Measurements from ENCODE around the gene MARCHF3. TPM values are rescaled to one million over a fixed set of nuclear protein-coding genes. Genes with fewer than 3 reads are reported as not detected.
"Not testable (repeated sequence)": the region's sequence is repeated elsewhere in the genome, so short reads cannot be mapped to it uniquely, and the experiment has no call there.

MARCHF3 gene
- total RNA-seq, 2 experiments from 2014 or later: 5.4 to 7.0 TPM

GRCh38 chr5:127006744-127007143 is 23.6 kb downstream of the MARCHF3 start:
- no peaks in the 10 kb centered on the region for H3K79me2 ChIP-seq (ENCODE audit: insufficient read depth, low read depth, low read length)
- no peak overlapping the region for H3K4me3 ChIP-seq (ENCODE audit: low read depth, low read length, poor library complexity, severe bottlenecking)
- BruUV-seq (replicated peaks): no TSS peak
- H3K9me2 ChIP-seq (ENCODE audit: insufficient read depth, low read length): no peaks in the 10 kb centered on the region
- H3K9me3 ChIP-seq (ENCODE audit: low read length): no peaks in the 10 kb centered on the region
- ChIA-PET POLR2A (interaction anchor here (0.7 kb wide), 6 partner anchors 16 to 647 kb away, joined by 3 to 6 read pairs (median 5); no protein-coding TSS in a partner anchor), CTCF (ENCODE audit: unreplicated experiment) (no interaction called here)
- H3K27ac ChIP-seq (ENCODE audit: low read depth, low read length, poor library complexity, severe bottlenecking): no peak overlapping the region
- no peaks in the 10 kb centered on the region for H4K20me1 ChIP-seq (ENCODE audit: insufficient read depth, low read length)
- no peak overlapping the region for H3K4me2 ChIP-seq (ENCODE audit: low read length)
- intact Hi-C loops (cut with micrococcal nuclease; ENCODE audit: unreplicated experiment): no loop called here
- no peaks in the 10 kb centered on the region for H3K36me3 ChIP-seq (ENCODE audit: insufficient read depth, low read length)
- no peak for TF ChIP-seq EZH2phosphoT487 (IDR thresholded peaks at IDR 0.05; ENCODE audit: borderline replicate concordance, low read depth, low read length)
- no peak for TF ChIP-seq CTCF (conservative IDR thresholded peaks at IDR 0.05; ENCODE audit: low read length)
- DNase-seq (ENCODE audit: low spot score): no peak
- H2AFZ ChIP-seq (ENCODE audit: low read length): no peak overlapping the region
- peaks cover 13% of the 10 kb centered on the region for H3K4me1 ChIP-seq (ENCODE audit: insufficient read depth, low read length, poor library complexity, severe bottlenecking)

- CTCF ChIA-PET (ENCODE audit: unreplicated experiment); H2AFZ ChIP-seq (ENCODE audit: low read length); H3K27ac ChIP-seq (ENCODE audit: low read depth, low read length, poor library complexity, severe bottlenecking); H3K79me2 ChIP-seq (ENCODE audit: insufficient read depth, low read depth, low read length); BruUV-seq (replicated peaks); H3K4me2 ChIP-seq (ENCODE audit: low read length); H3K9me2 ChIP-seq (ENCODE audit: insufficient read depth, low read length); H3K4me3 ChIP-seq (ENCODE audit: low read depth, low read length, poor library complexity, severe bottlenecking); intact Hi-C loops (cut with micrococcal nuclease; ENCODE audit: unreplicated experiment); H3K36me3 ChIP-seq (ENCODE audit: insufficient read depth, low read length); DNase-seq (ENCODE audit: low spot score); H4K20me1 ChIP-seq (ENCODE audit: insufficient read depth, low read length); H3K9me3 ChIP-seq (ENCODE audit: low read length): not testable (repeated sequence)
- POLR2A ChIA-PET: interaction anchor here (0.7 to 1.5 kb wide), 3 partner anchors 12 to 43 kb away, joined by 3 to 4 read pairs (median 3); no protein-coding TSS in a partner anchor
- H3K4me1 ChIP-seq (ENCODE audit: insufficient read depth, low read length, poor library complexity, severe bottlenecking): peaks cover 13% of the 10 kb centered on the region
Measured at GRCh38 chr5:127005282-127005681, 25.1 kb downstream of the MARCHF3 start.

GRCh38 chr5:127004721-127005120 is 25.6 kb downstream of the MARCHF3 start:
- Histone ChIP-seq H2AFZ (ENCODE audit: low read length) (no peak overlapping the region), H3K4me2 (ENCODE audit: low read length) (no peak overlapping the region), H3K79me2 (ENCODE audit: insufficient read depth, low read depth, low read length) (no peaks in the 10 kb centered on the region), H3K4me3 (ENCODE audit: low read depth, low read length, poor library complexity, severe bottlenecking) (no peak overlapping the region), H3K27ac (ENCODE audit: low read depth, low read length, poor library complexity, severe bottlenecking) (no peak overlapping the region), H4K20me1 (ENCODE audit: insufficient read depth, low read length) (no peaks in the 10 kb centered on the region), H3K4me1 (ENCODE audit: insufficient read depth, low read length, poor library complexity, severe bottlenecking) (peaks cover 13% of the 10 kb centered on the region), H3K36me3 (ENCODE audit: insufficient read depth, low read length) (no peaks in the 10 kb centered on the region), H3K9me3 (ENCODE audit: low read length) (no peaks in the 10 kb centered on the region), H3K9me2 (ENCODE audit: insufficient read depth, low read length) (no peaks in the 10 kb centered on the region)
- DNase-seq (ENCODE audit: low spot score): no peak
- TF ChIP-seq EZH2phosphoT487 (IDR thresholded peaks at IDR 0.05; ENCODE audit: borderline replicate concordance, low read depth, low read length): no peak
- TF ChIP-seq CTCF (conservative IDR thresholded peaks at IDR 0.05; ENCODE audit: low read length): no peak
- POLR2A ChIA-PET: interaction anchor here (0.7 to 1.5 kb wide), 5 partner anchors 11 to 381 kb away, joined by 3 to 4 read pairs (median 3); no protein-coding TSS in a partner anchor
- intact Hi-C loops (cut with micrococcal nuclease; ENCODE audit: unreplicated experiment): no loop called here
- BruUV-seq (replicated peaks): no TSS peak
- CTCF ChIA-PET (ENCODE audit: unreplicated experiment): no interaction called here
